GM21381 (cell line): ENCODE data around the gene KRTAP10-7.
"Not testable (repeated sequence)": the region's sequence is repeated elsewhere in the genome, so short reads cannot be mapped to it uniquely, and the experiment has no call there.

Source experiments
- ATAC-seq: cut with Tn5 transposase; IDR thresholded peaks from one replicate; pipeline ENCODE4 v1.9.1; 2021; ENCODE audit warnings: mild to moderate bottlenecking, moderate library complexity; ENCODE audit not compliant: unreplicated experiment

The KRTAP10-7 gene

GRCh38 chr21:44600118-44600978, at the start of gene KRTAP10-7:
TSS of gene KRTAP10-7 (plus strand) at chr21:44600597. CDS start at chr21:44600622, 25 bp downstream.
- not testable (repeated sequence) for ATAC-seq

- ATAC-seq = no peak
These were observed 49.6 kb upstream of the KRTAP10-7 start for GRCh38 chr21:44550807-44551206.

- no peak for ATAC-seq
These were observed 48.9 kb upstream of the KRTAP10-7 start, which contains the start of gene KRTAP10-2 for GRCh38 chr21:44551340-44551961. TSS of gene KRTAP10-2 (minus strand) at chr21:44551505. CDS start at chr21:44551458, 47 bp downstream.

- ATAC-seq = no peak
These were observed 48.3 kb upstream of the KRTAP10-7 start for GRCh38 chr21:44552136-44552535.

GRCh38 chr21:44552681-44553080, 47.7 kb upstream of the KRTAP10-7 start:
- ATAC-seq = no peak

GRCh38 chr21:44555200-44555875, 45.1 kb upstream of the KRTAP10-7 start:
- no peak for ATAC-seq

- no peak for ATAC-seq
These were observed 43.5 kb upstream of the KRTAP10-7 start for GRCh38 chr21:44556879-44557278.

- no peak for ATAC-seq
These were observed 42.7 kb upstream of the KRTAP10-7 start for GRCh38 chr21:44557491-44558328.

- ATAC-seq = not testable (repeated sequence)
These were observed 42.1 kb upstream of the KRTAP10-7 start for GRCh38 chr21:44558329-44558675.

GRCh38 chr21:44558695-44559094, 41.7 kb upstream of the KRTAP10-7 start, which contains the start of gene KRTAP10-3:
TSS of gene KRTAP10-3 (minus strand) at chr21:44558795. CDS start at chr21:44558715, 80 bp downstream.
- no peak for ATAC-seq

- no peak for ATAC-seq
These were observed 36.3 kb upstream of the KRTAP10-7 start for GRCh38 chr21:44564099-44564498.

GRCh38 chr21:44564886-44565598, 35.4 kb upstream of the KRTAP10-7 start:
- ATAC-seq = no peak

- no peak for ATAC-seq
These were observed 34.0 kb upstream of the KRTAP10-7 start for GRCh38 chr21:44566403-44566802.

GRCh38 chr21:44567481-44568171, 32.8 kb upstream of the KRTAP10-7 start:
- ATAC-seq = no peak

- no peak for ATAC-seq
These were observed 32.1 kb upstream of the KRTAP10-7 start for GRCh38 chr21:44568261-44568660.

GRCh38 chr21:44568667-44569556, 31.5 kb upstream of the KRTAP10-7 start:
- no peak for ATAC-seq

GRCh38 chr21:44569861-44570517, 30.4 kb upstream of the KRTAP10-7 start:
- ATAC-seq = no peak

GRCh38 chr21:44571296-44571695, 29.1 kb upstream of the KRTAP10-7 start:
- no peak for ATAC-seq
